ENCODE measurements around the gene SDR42E2.
"Not testable (repeated sequence)": the region's sequence is repeated elsewhere in the genome, so short reads cannot be mapped to it uniquely, and the experiment has no call there.

SDR42E2 gene

DNA sequence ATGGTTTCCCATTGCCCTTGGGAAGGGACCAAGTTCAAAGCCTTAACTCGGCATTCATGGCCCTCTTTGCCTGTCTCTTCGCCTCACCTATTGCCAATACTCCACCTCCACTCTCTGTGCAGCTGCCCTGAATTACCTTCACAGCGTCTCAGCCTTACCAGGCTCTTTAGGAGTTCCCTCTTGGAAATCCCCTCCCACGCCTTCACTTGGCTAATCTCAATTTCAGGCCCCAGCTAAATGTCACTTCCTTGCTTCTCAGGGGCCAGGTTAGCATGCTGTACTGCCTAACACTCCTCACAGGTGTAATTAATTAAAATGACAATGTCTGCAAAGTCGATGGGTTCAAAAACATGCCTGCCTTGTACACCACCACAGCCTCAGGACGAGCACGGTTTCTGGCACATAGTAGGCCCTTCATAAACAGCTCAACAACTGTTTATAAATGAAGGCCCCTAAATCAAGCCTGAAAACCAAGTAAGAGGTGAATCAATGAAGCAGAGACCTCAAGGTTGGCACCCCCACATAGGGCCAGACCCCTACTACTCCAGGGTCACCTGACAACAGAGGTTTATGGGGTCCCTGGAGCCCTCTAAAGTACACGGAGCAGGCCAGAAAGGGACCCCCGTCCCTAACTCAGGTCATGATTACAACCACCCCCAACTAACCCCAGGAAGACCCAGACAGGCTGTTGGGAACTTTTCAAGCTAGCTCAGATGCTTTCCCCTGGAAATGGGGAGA, 32.6 kb downstream of the SDR42E2 start:
- in situ Hi-C loops (cut with MboI; ENCODE audit: low sequenced_read_pairs, unreplicated experiment), result loop anchor here (5.0 to 25.0 kb wide), 2 partner anchors 97 to 383 kb away; no protein-coding TSS in a partner anchor
- no peak for DNase-seq (ENCODE audit: low spot score)
- TF ChIP-seq CTCF (IDR thresholded peaks at IDR 0.05; ENCODE audit: borderline replicate concordance, control extremely low read depth, extremely low read depth, insufficient read depth, missing control alignments), result no peak

GRCh38 chr16:22195445-22195694, 33.1 kb downstream of the SDR42E2 start:
- no peak for TF ChIP-seq CTCF (IDR thresholded peaks at IDR 0.05; ENCODE audit: borderline replicate concordance, control extremely low read depth, extremely low read depth, insufficient read depth, missing control alignments)
- DNase-seq (ENCODE audit: low spot score), result no peak
- in situ Hi-C loops (cut with MboI; ENCODE audit: low sequenced_read_pairs, unreplicated experiment), result loop anchor here (5.0 to 25.0 kb wide), 2 partner anchors 97 to 383 kb away; no protein-coding TSS in a partner anchor

DNA sequence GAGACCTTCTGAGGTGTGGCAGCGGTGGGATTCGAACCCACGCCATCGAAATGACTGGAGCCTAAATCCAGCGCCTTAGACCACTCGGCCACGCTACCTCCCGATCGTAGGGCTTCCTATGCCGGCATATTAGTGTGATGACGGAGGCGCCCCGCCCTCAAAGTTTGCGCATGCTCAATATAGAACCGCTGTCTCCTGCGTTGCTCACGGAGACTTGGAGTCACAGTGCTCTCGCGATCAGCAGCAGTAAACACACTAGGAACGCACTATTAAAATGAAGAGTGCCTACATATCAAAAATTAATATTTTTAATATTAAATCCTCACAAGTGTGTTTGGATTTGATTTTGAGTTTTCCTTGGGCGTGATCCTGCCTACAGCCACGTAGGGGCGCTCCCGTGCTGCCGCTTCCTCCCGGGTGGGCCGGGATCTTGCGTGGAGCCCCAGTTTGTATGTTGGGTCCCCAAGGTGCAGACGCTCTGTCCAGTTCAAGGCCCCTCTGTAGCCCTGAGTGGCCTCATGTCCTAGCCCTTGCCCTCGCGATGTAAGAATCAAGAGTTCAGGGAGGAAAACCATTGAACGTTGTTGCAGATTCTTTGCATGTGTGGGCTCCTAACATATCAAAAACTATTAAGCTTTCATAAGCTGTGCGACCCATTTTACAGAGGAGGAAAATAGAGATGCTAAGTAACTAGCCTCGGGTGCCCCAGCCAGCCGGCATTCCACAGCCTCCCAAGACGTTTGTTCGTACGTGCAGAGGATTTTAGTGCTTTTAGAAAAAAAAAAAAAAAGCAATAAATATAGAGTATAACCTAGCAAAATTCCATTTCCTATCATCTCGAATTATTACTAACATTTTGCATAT, 33.6 kb downstream of the SDR42E2 start:
- peak; percentile 89 for TF ChIP-seq CTCF (IDR thresholded peaks at IDR 0.05; ENCODE audit: borderline replicate concordance, control extremely low read depth, extremely low read depth, insufficient read depth, missing control alignments)
- in situ Hi-C loops (cut with MboI; ENCODE audit: low sequenced_read_pairs, unreplicated experiment), result loop anchor here (5.0 to 25.0 kb wide), 2 partner anchors 96 to 384 kb away; no protein-coding TSS in a partner anchor

GRCh38 chr16:22196559-22197168, 34.4 kb downstream of the SDR42E2 start:
- in situ Hi-C loops (cut with MboI; ENCODE audit: low sequenced_read_pairs, unreplicated experiment), result loop anchor here (5.0 to 25.0 kb wide), 2 partner anchors 96 to 384 kb away; no protein-coding TSS in a partner anchor
- DNase-seq (ENCODE audit: low spot score), result not testable (repeated sequence)

More for the DNA sequence above, 33.6 kb downstream of the SDR42E2 start:
- DNase-seq (ENCODE audit: low spot score), result peak; percentile 81

DNA sequence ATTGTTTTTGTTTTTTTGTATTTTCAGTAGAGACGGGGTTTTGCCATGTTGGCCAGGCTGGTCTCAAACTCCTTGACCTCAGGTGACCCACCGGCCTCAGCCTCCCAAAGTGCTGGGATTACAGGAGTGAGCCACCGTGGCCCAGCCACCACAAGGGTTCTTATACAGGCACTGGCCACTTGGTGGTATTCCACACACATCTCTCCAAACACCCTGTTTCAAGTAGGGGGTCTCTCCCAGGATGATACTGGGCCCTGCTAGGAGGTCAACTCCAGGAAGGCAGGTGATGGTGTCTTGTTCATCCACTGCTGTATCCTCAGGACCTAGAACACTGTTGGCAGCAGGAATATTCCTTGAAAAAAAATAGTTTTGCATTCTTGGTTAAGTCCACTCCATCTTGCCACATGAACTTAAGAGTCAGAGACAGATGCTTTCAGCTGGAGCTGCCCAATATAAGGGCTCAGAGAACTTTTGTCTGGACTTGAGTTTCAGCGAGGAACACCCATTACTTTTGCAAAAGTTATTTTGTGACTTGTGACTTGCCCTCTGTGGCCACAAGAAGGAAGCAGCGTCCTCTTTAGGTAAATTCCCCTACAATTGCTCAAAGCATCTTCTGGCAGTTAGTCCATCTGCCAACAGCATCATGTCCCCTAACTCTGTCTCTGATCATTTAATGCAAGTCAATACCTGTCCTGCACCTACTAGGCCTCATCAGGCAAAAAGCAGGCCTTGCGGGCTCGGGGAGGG, 36.4 kb downstream of the SDR42E2 start:
- DNase-seq (ENCODE audit: low spot score), result peak; percentile 51
- in situ Hi-C loops (cut with MboI; ENCODE audit: low sequenced_read_pairs, unreplicated experiment), result loop anchor here (5.0 to 25.0 kb wide), 2 partner anchors 94 to 386 kb away; no protein-coding TSS in a partner anchor
- TF ChIP-seq CTCF (IDR thresholded peaks at IDR 0.05; ENCODE audit: borderline replicate concordance, control extremely low read depth, extremely low read depth, insufficient read depth, missing control alignments), result peak; percentile 23

- TF ChIP-seq CTCF (IDR thresholded peaks at IDR 0.05; ENCODE audit: borderline replicate concordance, control extremely low read depth, extremely low read depth, insufficient read depth, missing control alignments), result no peak
- in situ Hi-C loops (cut with MboI; ENCODE audit: low sequenced_read_pairs, unreplicated experiment), result no loop called here
Observed at GRCh38 chr16:22202261-22202637, 39.9 kb downstream of the SDR42E2 start.

More at GRCh38 chr16:22202261-22202637, 39.9 kb downstream of the SDR42E2 start:
- DNase-seq (ENCODE audit: low spot score), result no peak

All from GM13976 (cell line).